A549 (cell line): Measurements from ENCODE around the gene ARID5A. TPM values are rescaled to one million over a fixed set of nuclear protein-coding genes. Genes with fewer than 3 reads are reported as not detected.

ENCODE experiments used
- ATAC-seq, 2 experiments: fragments of 200-7000 bp in 1 of 2; fragments of >200 bp in 1 of 2; cut with Nextera tagmentation in 1 of 2; cut with Tn5 transposase in 1 of 2; 3 replicates each; pipeline versions ENCODE4 v1.8.0 to v1.9.1; 2018 to 2020; ENCODE audit warnings: mild to moderate bottlenecking in 1 of 2, moderate library complexity in 1 of 2
- CTCF ChIA-PET: fragments of 300-600 bp; sonication (Branson Sonifier 250); formaldehyde crosslinking; extraction: SDS; loops from one replicate; lab custom pipeline; 2021; ENCODE audit warnings: antibody characterized with exemption, inconsistent platforms; lab: Yijun Ruan, JAX
- POLR2A ChIA-PET: fragments of 350-600 bp; formaldehyde crosslinking; extraction: SDS; loops from one replicate; lab custom pipeline; 2021; ENCODE audit warnings: antibody characterized with exemption, inconsistent platforms; lab: Yijun Ruan, JAX
- DNase-seq, 2 experiments: peaks; one replicate each; pipeline versions ENCODE4 v3.0.0 to v3.0.0-alpha.2; 2011 to 2016; ENCODE audit warnings: low read depth in 1 of 2, low spot score in 1 of 2
- FAIRE-seq: peaks from 2 replicates; lab custom pipeline; 2011; peaks lifted over from hg19 to GRCh38; lab: Jason Lieb, UNC
- H3K27ac ChIP-seq, 2 experiments: fragments of >200 bp; sonication (Bioruptor Twin); formaldehyde crosslinking; 3 replicates each; pipeline ENCODE4 v1.5.1; 2016 to 2017
- H3K4me1 ChIP-seq: fragments of >200 bp; sonication (Bioruptor Twin); formaldehyde crosslinking; 3 replicates; pipeline ENCODE4 v1.6.1; 2016
- H3K4me2 ChIP-seq: fragments of >200 bp; sonication (Bioruptor Twin); formaldehyde crosslinking; 3 replicates; pipeline ENCODE4 v1.6.1; 2016
- H3K4me3 ChIP-seq: fragments of >200 bp; sonication (Bioruptor Twin); formaldehyde crosslinking; 3 replicates; pipeline ENCODE4 v1.5.1; 2016
- H3K9me3 ChIP-seq: fragments of >200 bp; sonication (Bioruptor Twin); formaldehyde crosslinking; 3 replicates; pipeline ENCODE4 v1.6.1; 2016
- BCL3 ChIP-seq: fragments of >200 bp; sonication (Bioruptor Twin); formaldehyde crosslinking; IDR thresholded peaks from 3 replicates; pipeline ENCODE4 v1.6.1; 2016
- BHLHE40 ChIP-seq: IDR thresholded peaks from 2 replicates; pipeline ENCODE4 v1.6.1; 2012; ENCODE audit warnings: low read depth, low read length, inconsistent platforms
- CBX2 ChIP-seq: fragments of 200-600 bp; sonication (generic); IDR thresholded peaks from 2 replicates; pipeline ENCODE4 v1.6.1; 2016; ENCODE audit warnings: low read depth, mild to moderate bottlenecking, borderline replicate concordance
- CBX8 ChIP-seq: fragments of 200-600 bp; sonication (generic); IDR thresholded peaks from 2 replicates; pipeline ENCODE4 v1.6.1; 2016
- CEBPB ChIP-seq, 2 experiments: fragments of >200 bp in 1 of 2; sonication (Bioruptor Twin) in 1 of 2; formaldehyde crosslinking in 1 of 2; IDR thresholded peaks; 2 replicates each; pipeline ENCODE4 v1.6.1; 2012 to 2016
- CHD4 ChIP-seq: fragments of 200-600 bp; sonication (generic); IDR thresholded peaks from 2 replicates; pipeline ENCODE4 v1.6.1; 2016; ENCODE audit warnings: antibody characterized with exemption, mild to moderate bottlenecking, borderline replicate concordance
- CTCF ChIP-seq: fragments of >200 bp; sonication (Bioruptor Twin); formaldehyde crosslinking; IDR thresholded peaks from 3 replicates; pipeline ENCODE4 v1.5.1; 2016
- E2F6 ChIP-seq: IDR thresholded peaks from 2 replicates; pipeline ENCODE4 v1.6.1; 2012; ENCODE audit warnings: low read depth, borderline replicate concordance
- EHF ChIP-seq: fragments of 250-450 bp; sonication (Bioruptor Pico); IDR thresholded peaks from 2 replicates; pipeline ENCODE4 v1.5.0; 2020; ENCODE audit warnings: mild to moderate bottlenecking
- EHMT2 ChIP-seq: fragments of 200-600 bp; sonication (generic); IDR thresholded peaks from 2 replicates; pipeline ENCODE4 v1.6.1; 2016; ENCODE audit warnings: antibody characterized with exemption, low read depth, mild to moderate bottlenecking, moderate library complexity
- ELK1 ChIP-seq: fragments of 150-350 bp; IDR thresholded peaks from 2 replicates; pipeline ENCODE4 v1.6.1; 2014; ENCODE audit warnings: low read depth, mild to moderate bottlenecking, low read length
- FOSB ChIP-seq: fragments of 250-450 bp; sonication (Bioruptor Pico); IDR thresholded peaks from 2 replicates; pipeline ENCODE4 v1.5.0; 2020; ENCODE audit warnings: mild to moderate bottlenecking, moderate library complexity
- HDAC2 ChIP-seq: fragments of 200-600 bp; sonication (generic); IDR thresholded peaks from 2 replicates; pipeline ENCODE4 v1.6.1; 2016
- HES2 ChIP-seq: fragments of >200 bp; sonication (Bioruptor Twin); formaldehyde crosslinking; IDR thresholded peaks from 2 replicates; pipeline ENCODE4 v1.6.1; 2016
- HEYL ChIP-seq: fragments of 250-450 bp; sonication (Bioruptor Pico); IDR thresholded peaks from 2 replicates; pipeline ENCODE4 v1.8.0; 2021; ENCODE audit warnings: mild to moderate bottlenecking, moderate library complexity
- HOXA7 ChIP-seq: fragments of 250-450 bp; sonication (Bioruptor Pico); IDR thresholded peaks from 2 replicates; pipeline ENCODE4 v1.5.0; 2020; ENCODE audit warnings: mild to moderate bottlenecking, moderate library complexity
- JUN ChIP-seq, 2 experiments: fragments of >200 bp; sonication (Bioruptor Twin); formaldehyde crosslinking; IDR thresholded peaks; 2 replicates in 1 of 2; 3 replicates in 1 of 2; pipeline ENCODE4 v1.6.1; 2016 to 2017
- KDM1A ChIP-seq: fragments of 200-600 bp; sonication (generic); IDR thresholded peaks from 2 replicates; pipeline ENCODE4 v1.6.1; 2016; ENCODE audit warnings: low read depth, mild to moderate bottlenecking
- MAZ ChIP-seq: fragments of 150-350 bp; IDR thresholded peaks from 2 replicates; pipeline ENCODE4 v1.6.1; 2014; ENCODE audit warnings: antibody characterized with exemption, low read depth, low read length, borderline replicate concordance
- NR3C1 ChIP-seq: fragments of >200 bp; sonication (Bioruptor Twin); formaldehyde crosslinking; IDR thresholded peaks from 3 replicates; pipeline ENCODE4 v1.6.1; 2017
- PHF8 ChIP-seq: fragments of 200-600 bp; sonication (generic); IDR thresholded peaks from 2 replicates; pipeline ENCODE4 v1.6.1; 2016; ENCODE audit warnings: low read depth, mild to moderate bottlenecking, antibody characterized with exemption, moderate library complexity, borderline replicate concordance
- POLR2AphosphoS2 ChIP-seq: conservative IDR thresholded peaks from 2 replicates; pipeline ENCODE4 v1.6.1; 2012; ENCODE audit warnings: low read length, improper control_type of control experiment, inconsistent platforms
- RARB ChIP-seq: fragments of 250-450 bp; sonication (Bioruptor Pico); IDR thresholded peaks from 2 replicates; pipeline ENCODE4 v1.8.0; 2021; ENCODE audit warnings: mild to moderate bottlenecking, moderate library complexity
- SREBF2 ChIP-seq: fragments of 450-650 bp; IDR thresholded peaks from 2 replicates; pipeline ENCODE4 v1.6.1; 2014; ENCODE audit warnings: mild to moderate bottlenecking, moderate library complexity
- WGBS: methylation state at CpG from one replicate; pipeline ENCODE4 v1.1.6; 2017; ENCODE audit errors: missing lambda C conversion rate; 5-methylcytosine and 5-hydroxymethylcytosine counted together
- polyA plus RNA-seq, 4 experiments: library from polyadenylated mRNA; depleted of rRNA in 3 of 4; stranded (reverse); fragments of >200 nt; fragmentation: RNase III in 1 of 4; extraction: RNeasy Plus Mini Kit Qiagen cat#74134 plus additional on column Dnase treatment in 1 of 4; gene quantifications; 2 replicates in 3 of 4; 3 replicates in 1 of 4; pipeline ENCODE4 v1.2.3, GENCODE V29; 2011 to 2017
- TF ChIP-seq, protein P1 (sequence below): fragments of 450-650 bp; IDR thresholded peaks from 2 replicates; pipeline ENCODE4 v1.6.1; 2014; ENCODE audit warnings: antibody characterized with exemption
- TF ChIP-seq, protein P2 (sequence below): IDR thresholded peaks from 2 replicates; pipeline ENCODE4 v1.6.1; 2012

The ARID5A gene
- polyA plus RNA-seq, 2 of the 4 experiments (the other 2 are of a cell fraction): 1.2 to 4.4 TPM

GRCh38 chr2:96511851-96512250 is 24.7 kb upstream of the ARID5A start:
- no peak for ATAC-seq
- DNase-seq: no peak
- Histone ChIP-seq H3K4me3 (no peak overlapping the region), H3K4me2 (no peak overlapping the region), H3K27ac (no peak overlapping the region), H3K4me1 (peaks cover 1% of the 10 kb centered on the region; the same call in 1 of the 3 replicates), H3K9me3 (peaks cover 8% of the 10 kb centered on the region; the same call in 2 of the 3 replicates)
- FAIRE-seq: no peak
- CTCF ChIA-PET: interaction anchor here (0.8 to 14.7 kb wide), 6 partner anchors 9 to 490 kb away, joined by 3 to 447 read pairs (median 28); no protein-coding TSS in a partner anchor
- POLR2A ChIA-PET: no interaction called here
- WGBS: 11% methylated on average over 1 of the region's 4 CpGs
- TF ChIP-seq HEYL (CRISPR knock-in tag) (no peak), BCL3 (no peak), EHF (CRISPR knock-in tag) (no peak), HES2 (no peak), NR3C1 (no peak), E2F6 (no peak), FOSB (no peak), KDM1A (no peak), CHD4 (no peak), CBX8 (no peak), JUN (IDR thresholded peaks at IDR 0.05) (no peak), HDAC2 (no peak)
- TF ChIP-seq, protein P1, sequence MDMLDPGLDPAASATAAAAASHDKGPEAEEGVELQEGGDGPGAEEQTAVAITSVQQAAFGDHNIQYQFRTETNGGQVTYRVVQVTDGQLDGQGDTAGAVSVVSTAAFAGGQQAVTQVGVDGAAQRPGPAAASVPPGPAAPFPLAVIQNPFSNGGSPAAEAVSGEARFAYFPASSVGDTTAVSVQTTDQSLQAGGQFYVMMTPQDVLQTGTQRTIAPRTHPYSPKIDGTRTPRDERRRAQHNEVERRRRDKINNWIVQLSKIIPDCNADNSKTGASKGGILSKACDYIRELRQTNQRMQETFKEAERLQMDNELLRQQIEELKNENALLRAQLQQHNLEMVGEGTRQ: no peak
- TF ChIP-seq, protein P2, sequence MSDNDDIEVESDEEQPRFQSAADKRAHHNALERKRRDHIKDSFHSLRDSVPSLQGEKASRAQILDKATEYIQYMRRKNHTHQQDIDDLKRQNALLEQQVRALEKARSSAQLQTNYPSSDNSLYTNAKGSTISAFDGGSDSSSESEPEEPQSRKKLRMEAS: no peak

- POLR2A ChIA-PET: interaction anchor here (0.8 kb wide), 1 partner anchor 191 kb away, joined by 3 read pairs; no protein-coding TSS in a partner anchor
- no peak for TF ChIP-seq SREBF2
- TF ChIP-seq PHF8: no peak
- no peak for TF ChIP-seq EHMT2
- TF ChIP-seq BHLHE40: no peak
- TF ChIP-seq RARB (CRISPR knock-in tag): no peak
- no peak for TF ChIP-seq POLR2AphosphoS2
- no peak for TF ChIP-seq HOXA7
- TF ChIP-seq, all 56 proteins: peak for 0
- H3K4me2 ChIP-seq: no peak overlapping the region
- H3K9me3 ChIP-seq: peaks cover 13% of the 10 kb centered on the region
- H3K27ac ChIP-seq: no peak overlapping the region
- no peak overlapping the region for H3K4me3 ChIP-seq
- no peak for FAIRE-seq
- ATAC-seq: no peak
- DNase-seq: no peak
- 39% methylated on average over 3 of the region's 4 CpGs for WGBS
- CTCF ChIA-PET: interaction anchor here (1.2 to 14.7 kb wide), 4 partner anchors 9 to 490 kb away, joined by 3 to 447 read pairs (median 34); no protein-coding TSS in a partner anchor
- H3K4me1 ChIP-seq: no peaks in the 10 kb centered on the region
These were observed 24.2 kb upstream of the ARID5A start for GRCh38 chr2:96512341-96512740.

GRCh38 chr2:96514521-96514920 is 22.0 kb upstream of the ARID5A start:
- 78% methylated on average over 6 of the region's 6 CpGs for WGBS
- FAIRE-seq (no peak), ATAC-seq (no peak), DNase-seq (no peak)
- POLR2A ChIA-PET: no interaction called here
- no peak overlapping the region for H3K4me3 ChIP-seq
- CTCF ChIA-PET: interaction anchor here (1.2 to 14.7 kb wide), 2 partner anchors 105 to 522 kb away, joined by 3 to 447 read pairs; no protein-coding TSS in a partner anchor
- H3K9me3 ChIP-seq: peaks cover 27% of the 10 kb centered on the region
- H3K4me1 ChIP-seq: no peaks in the 10 kb centered on the region
- no peak overlapping the region for H3K4me2 ChIP-seq
- no peak overlapping the region for H3K27ac ChIP-seq
- TF ChIP-seq, protein P2: no peak
- TF ChIP-seq EHF (CRISPR knock-in tag) (no peak), CEBPB (IDR thresholded peaks at IDR 0.05) (no peak), ELK1 (no peak), BCL3 (no peak), CTCF (no peak), CBX2 (no peak), MAZ (no peak)
- TF ChIP-seq, protein P1: no peak
